OCI-LY3 (cell line): Measurements from ENCODE around the gene SBSN.

Source experiments
- EZH2phosphoT487 ChIP-seq: fragments of 200-600 bp; shearing (Covaris generic); IDR thresholded peaks from 2 replicates; pipeline ENCODE4 v1.6.1; 2018; ENCODE audit warnings: antibody characterized with exemption, mixed run types, low read depth
- TF ChIP-seq, protein P1 (sequence below): fragments of 200-600, 300-600 bp; sonication (generic); IDR thresholded peaks from 2 replicates; pipeline ENCODE4 v1.5.1; 2014; ENCODE audit warnings: antibody characterized with exemption, low read length, low read depth

DNA sequence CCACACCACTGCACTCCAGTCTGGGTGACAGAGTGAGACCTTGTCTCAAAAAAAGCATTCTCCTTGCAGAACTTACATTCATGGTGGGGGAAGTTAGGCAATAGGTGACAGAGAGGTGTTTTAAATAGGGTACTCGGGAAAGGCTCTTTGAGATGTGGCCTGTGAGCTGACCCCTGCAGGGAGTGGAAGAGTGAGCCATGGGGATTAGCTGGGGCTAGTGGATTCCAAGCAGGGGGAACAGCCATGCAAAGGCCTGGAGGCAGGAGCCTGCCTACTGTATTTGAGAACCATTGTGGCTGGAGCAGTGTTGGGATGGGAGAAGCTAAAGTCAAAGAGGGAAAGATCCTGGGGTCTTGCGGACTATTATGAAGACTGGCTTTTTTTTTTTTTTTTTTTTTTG is 10.8 kb downstream of the SBSN start:
- TF ChIP-seq, protein P1, sequence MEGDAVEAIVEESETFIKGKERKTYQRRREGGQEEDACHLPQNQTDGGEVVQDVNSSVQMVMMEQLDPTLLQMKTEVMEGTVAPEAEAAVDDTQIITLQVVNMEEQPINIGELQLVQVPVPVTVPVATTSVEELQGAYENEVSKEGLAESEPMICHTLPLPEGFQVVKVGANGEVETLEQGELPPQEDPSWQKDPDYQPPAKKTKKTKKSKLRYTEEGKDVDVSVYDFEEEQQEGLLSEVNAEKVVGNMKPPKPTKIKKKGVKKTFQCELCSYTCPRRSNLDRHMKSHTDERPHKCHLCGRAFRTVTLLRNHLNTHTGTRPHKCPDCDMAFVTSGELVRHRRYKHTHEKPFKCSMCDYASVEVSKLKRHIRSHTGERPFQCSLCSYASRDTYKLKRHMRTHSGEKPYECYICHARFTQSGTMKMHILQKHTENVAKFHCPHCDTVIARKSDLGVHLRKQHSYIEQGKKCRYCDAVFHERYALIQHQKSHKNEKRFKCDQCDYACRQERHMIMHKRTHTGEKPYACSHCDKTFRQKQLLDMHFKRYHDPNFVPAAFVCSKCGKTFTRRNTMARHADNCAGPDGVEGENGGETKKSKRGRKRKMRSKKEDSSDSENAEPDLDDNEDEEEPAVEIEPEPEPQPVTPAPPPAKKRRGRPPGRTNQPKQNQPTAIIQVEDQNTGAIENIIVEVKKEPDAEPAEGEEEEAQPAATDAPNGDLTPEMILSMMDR, result no peak
- no peak for TF ChIP-seq EZH2phosphoT487
